K562 (cell line): ENCODE data around the gene NIPA2.

ENCODE experiments used
- BMI1 ChIP-seq: fragments of 150-350 bp; IDR thresholded peaks from 2 replicates; pipeline ENCODE4 v1.6.1; 2014; ENCODE audit warnings: low read length
- C11orf30 ChIP-seq: fragments of 450-650 bp; IDR thresholded peaks from 2 replicates; pipeline ENCODE4 v1.6.1; 2016; ENCODE audit warnings: low read depth, mild to moderate bottlenecking
- CREM ChIP-seq: IDR thresholded peaks from 2 replicates; pipeline ENCODE4 v1.6.1; 2014; ENCODE audit warnings: antibody characterized with exemption, low read depth
- EP300 ChIP-seq: IDR thresholded peaks from 2 replicates; pipeline ENCODE4 v1.6.1; 2012; ENCODE audit warnings: low read length, improper control_type of control experiment
- MTA3 ChIP-seq: fragments of 450-650 bp; formaldehyde crosslinking; IDR thresholded peaks from 2 replicates; pipeline ENCODE4 v1.6.1; 2017; ENCODE audit warnings: mild to moderate bottlenecking, borderline replicate concordance
- POLR2AphosphoS5 ChIP-seq: IDR thresholded peaks from 2 replicates; pipeline ENCODE4 v1.6.1; 2011; ENCODE audit warnings: mild to moderate bottlenecking, low read depth, low read length, moderate library complexity; ENCODE audit not compliant: control insufficient read depth, insufficient read depth
- RB1 ChIP-seq: fragments of 450-650 bp; IDR thresholded peaks from 2 replicates; pipeline ENCODE4 v1.6.1; 2017; ENCODE audit warnings: low read depth, mild to moderate bottlenecking
- TEAD2 ChIP-seq: fragments of 450-650 bp; IDR thresholded peaks from 2 replicates; pipeline ENCODE4 v1.6.1; 2016; ENCODE audit warnings: missing genetic modification characterization, control low read depth, missing compliant biosample characterization
- YY1 ChIP-seq, 3 experiments: IDR thresholded peaks; 2 replicates each; pipeline ENCODE4 v1.6.1; 2011; ENCODE audit warnings: low read length in 2 of 3, mild to moderate bottlenecking in 2 of 3, moderate library complexity in 2 of 3, borderline replicate concordance in 1 of 3, control low read depth in 1 of 3, low read depth in 1 of 3; ENCODE audit not compliant: insufficient read depth in 3 of 3, insufficient replicate concordance in 2 of 3, control insufficient read depth in 1 of 3, insufficient read length in 1 of 3; ENCODE audit errors: extremely low read depth in 1 of 3
- ZNF165 ChIP-seq: fragments of 250-450 bp; sonication (Bioruptor Pico); IDR thresholded peaks from 2 replicates; pipeline ENCODE4 v1.4.0; 2020; ENCODE audit warnings: borderline replicate concordance
- ZNF586 ChIP-seq: fragments of 450-650 bp; formaldehyde crosslinking; conservative IDR thresholded peaks from 2 replicates; pipeline ENCODE4 v1.4.0; 2020; ENCODE audit warnings: mild to moderate bottlenecking, moderate library complexity
- TF ChIP-seq, protein P1 (sequence below), 3 experiments: IDR thresholded peaks in 2 of 3; conservative IDR thresholded peaks in 1 of 3; 2 replicates each; pipeline ENCODE4 v1.5.1; 2011 to 2012; ENCODE audit warnings: low read length in 3 of 3, mild to moderate bottlenecking in 3 of 3, control low read depth in 2 of 3, improper control_type of control experiment in 1 of 3, inconsistent platforms in 1 of 3, low read depth in 1 of 3, mixed read lengths in 1 of 3, moderate library complexity in 1 of 3; ENCODE audit not compliant: insufficient read depth in 2 of 3
- TF ChIP-seq, protein P2 (sequence below), 2 experiments: IDR thresholded peaks in 1 of 2; conservative IDR thresholded peaks in 1 of 2; 2 replicates each; pipeline ENCODE4 v1.6.1; 2016; ENCODE audit warnings: low read depth in 2 of 2, mild to moderate bottlenecking in 1 of 2, missing compliant biosample characterization in 1 of 2, missing genetic modification characterization in 1 of 2, moderate library complexity in 1 of 2

DNA sequence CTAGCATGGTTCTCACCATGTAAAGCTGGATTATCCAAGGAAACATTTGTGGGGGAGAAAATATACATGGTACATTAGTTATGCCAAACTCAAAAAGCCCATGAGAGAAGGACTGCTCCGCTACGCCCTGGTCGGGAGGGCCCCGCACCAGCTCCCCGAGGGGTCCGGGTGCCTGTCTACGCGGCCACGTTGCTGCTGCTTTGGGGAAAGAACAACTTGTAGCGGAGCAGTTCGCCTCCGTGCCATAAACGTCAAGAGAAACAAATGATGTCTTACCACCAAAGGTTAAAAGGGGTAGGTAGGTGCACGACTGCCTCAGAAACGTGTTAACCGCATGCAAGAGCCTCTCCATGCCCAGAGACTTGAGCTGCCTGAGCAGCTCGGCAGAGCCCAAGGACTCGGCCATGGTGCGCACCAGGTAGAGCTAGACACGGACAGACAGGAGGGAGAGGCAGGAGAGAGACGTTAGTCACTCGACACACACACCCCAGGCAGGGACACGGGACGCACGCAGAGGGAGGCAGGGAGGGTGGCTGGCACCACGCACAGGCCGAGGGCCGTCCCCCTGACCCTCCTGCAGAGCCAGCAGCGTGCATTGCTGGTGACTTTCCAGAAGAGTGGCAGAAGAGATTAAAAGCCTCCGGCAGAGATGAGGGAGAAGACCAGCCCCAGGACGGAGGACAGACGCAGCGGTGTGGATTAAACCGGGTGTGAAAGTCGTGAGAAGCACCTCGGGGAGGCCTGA, 78.3 kb downstream of the NIPA2 start:
- no peak for TF ChIP-seq MTA3
- TF ChIP-seq ZNF586 (CRISPR knock-in tag) = no peak
- TF ChIP-seq ZNF165 (CRISPR knock-in tag) = no peak
- TF ChIP-seq, protein P1, sequence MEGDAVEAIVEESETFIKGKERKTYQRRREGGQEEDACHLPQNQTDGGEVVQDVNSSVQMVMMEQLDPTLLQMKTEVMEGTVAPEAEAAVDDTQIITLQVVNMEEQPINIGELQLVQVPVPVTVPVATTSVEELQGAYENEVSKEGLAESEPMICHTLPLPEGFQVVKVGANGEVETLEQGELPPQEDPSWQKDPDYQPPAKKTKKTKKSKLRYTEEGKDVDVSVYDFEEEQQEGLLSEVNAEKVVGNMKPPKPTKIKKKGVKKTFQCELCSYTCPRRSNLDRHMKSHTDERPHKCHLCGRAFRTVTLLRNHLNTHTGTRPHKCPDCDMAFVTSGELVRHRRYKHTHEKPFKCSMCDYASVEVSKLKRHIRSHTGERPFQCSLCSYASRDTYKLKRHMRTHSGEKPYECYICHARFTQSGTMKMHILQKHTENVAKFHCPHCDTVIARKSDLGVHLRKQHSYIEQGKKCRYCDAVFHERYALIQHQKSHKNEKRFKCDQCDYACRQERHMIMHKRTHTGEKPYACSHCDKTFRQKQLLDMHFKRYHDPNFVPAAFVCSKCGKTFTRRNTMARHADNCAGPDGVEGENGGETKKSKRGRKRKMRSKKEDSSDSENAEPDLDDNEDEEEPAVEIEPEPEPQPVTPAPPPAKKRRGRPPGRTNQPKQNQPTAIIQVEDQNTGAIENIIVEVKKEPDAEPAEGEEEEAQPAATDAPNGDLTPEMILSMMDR (IDR thresholded peaks at IDR 0.05 in 2 of 3, conservative IDR thresholded peaks at IDR 0.05 in 1 of 3; ENCODE audit: insufficient read depth in 2 of 3, low read depth in 1 of 3, low read length in 3 of 3) = no peak
- no peak for TF ChIP-seq TEAD2 (tag)
- TF ChIP-seq, protein P2, sequence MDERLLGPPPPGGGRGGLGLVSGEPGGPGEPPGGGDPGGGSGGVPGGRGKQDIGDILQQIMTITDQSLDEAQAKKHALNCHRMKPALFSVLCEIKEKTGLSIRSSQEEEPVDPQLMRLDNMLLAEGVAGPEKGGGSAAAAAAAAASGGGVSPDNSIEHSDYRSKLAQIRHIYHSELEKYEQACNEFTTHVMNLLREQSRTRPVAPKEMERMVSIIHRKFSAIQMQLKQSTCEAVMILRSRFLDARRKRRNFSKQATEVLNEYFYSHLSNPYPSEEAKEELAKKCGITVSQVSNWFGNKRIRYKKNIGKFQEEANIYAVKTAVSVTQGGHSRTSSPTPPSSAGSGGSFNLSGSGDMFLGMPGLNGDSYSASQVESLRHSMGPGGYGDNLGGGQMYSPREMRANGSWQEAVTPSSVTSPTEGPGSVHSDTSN (CRISPR knock-in tag; IDR thresholded peaks at IDR 0.05; ENCODE audit: low read depth) = no peak
- TF ChIP-seq, protein P2 (tag; conservative IDR thresholded peaks at IDR 0.05; ENCODE audit: low read depth) = no peak
- no peak for TF ChIP-seq CREM
- TF ChIP-seq RB1 = no peak
- TF ChIP-seq BMI1 = no peak
- no peak for TF ChIP-seq YY1 (IDR thresholded peaks at IDR 0.05; ENCODE audit: borderline replicate concordance in 1 of 3, control insufficient read depth in 1 of 3, extremely low read depth in 1 of 3, insufficient read depth in 3 of 3, insufficient read length in 1 of 3, insufficient replicate concordance in 2 of 3, low read depth in 1 of 3, low read length in 2 of 3)
- no peak for TF ChIP-seq C11orf30
- no peak for TF ChIP-seq EP300
- no peak for TF ChIP-seq POLR2AphosphoS5
